Tibial artery (tissue), 4 donors: ENCODE data around the gene ASB9.
A peak's percentile ranks its signal among the peaks of the same experiment; 100 is the strongest.

Experiments used
- DNase-seq, 2 donors: peaks; one replicate each; pipeline ENCODE4 v3.0.0-alpha.2; 2019
- H3K27ac ChIP-seq, 2 donors: fragments of 200-600 bp; sonication (generic) in 1 of 2; 1 replicate in 1 of 2; 2 replicates in 1 of 2; pipeline ENCODE4 v1.5.1; 2018 to 2019; ENCODE audit warnings: mild to moderate bottlenecking in 1 of 2
- H3K27me3 ChIP-seq, 2 donors: fragments of 200-600 bp; sonication (generic) in 1 of 2; one replicate each; pipeline versions ENCODE4 v1.5.1 to v1.6.0; 2016 to 2019
- H3K36me3 ChIP-seq, 3 donors: fragments of 200-600 bp; sonication (generic) in 2 of 3; one replicate each; pipeline ENCODE4 v1.5.1; 2016 to 2019; ENCODE audit warnings: mild to moderate bottlenecking in 2 of 3
- H3K4me1 ChIP-seq, 4 donors: fragments of 200-600 bp; sonication (generic) in 2 of 4; 1 replicate in 3 of 4; 2 replicates in 1 of 4; pipeline ENCODE4 v1.5.1; 2016 to 2019
- H3K4me3 ChIP-seq, 2 donors: fragments of 200-600 bp; sonication (generic) in 1 of 2; 1 replicate in 1 of 2; 2 replicates in 1 of 2; pipeline ENCODE4 v1.5.1; 2018 to 2019; ENCODE audit warnings: mild to moderate bottlenecking in 2 of 2
- H3K9me3 ChIP-seq, 3 donors: fragments of 200-600 bp; sonication (generic) in 1 of 3; one replicate each; pipeline ENCODE4 v1.5.1; 2016 to 2019
- intact Hi-C: fragments of 100-400 bp; cut with DNase I; formaldehyde crosslinking; loops from one replicate; pipeline ENCODE4 v1.15.0; 2023; ENCODE audit warnings: low total_unique reads
- TF ChIP-seq, protein P1 (sequence below), 2 experiments: fragments of 200-600 bp in 1 of 2; fragments of 450-650 bp in 1 of 2; IDR thresholded peaks; one replicate each; pipeline ENCODE4 v1.5.1; 2017 to 2019; ENCODE audit warnings: antibody characterized with exemption in 2 of 2, mild to moderate bottlenecking in 1 of 2, moderate library complexity in 1 of 2

The ASB9 gene

DNA sequence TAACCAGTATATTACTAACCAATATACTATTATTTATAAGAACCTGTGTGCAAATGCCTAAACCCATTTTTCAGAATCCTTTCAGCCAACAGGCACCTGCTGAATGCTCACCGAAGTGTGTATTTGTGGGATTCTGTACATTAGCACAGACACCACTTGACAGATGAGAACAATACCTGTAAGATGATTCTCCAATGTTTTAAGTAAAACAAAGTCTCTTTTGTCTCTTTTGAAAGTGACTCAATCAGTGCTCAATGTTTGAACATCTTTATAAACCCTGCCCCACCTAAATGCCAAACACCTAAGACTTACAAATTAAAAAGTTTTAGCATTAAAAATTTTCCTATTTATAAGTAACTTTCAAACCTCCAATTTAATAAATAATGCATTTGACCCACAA, 763 bp downstream of the ASB9 start:
- no peak overlapping the region for H3K27ac ChIP-seq

GRCh38 chrX:15254852-15255251, 15.0 kb downstream of the ASB9 start:
- no peaks in the 10 kb centered on the region for H3K27me3 ChIP-seq

More for the DNA sequence above, 763 bp downstream of the ASB9 start:
- TF ChIP-seq, protein P1, sequence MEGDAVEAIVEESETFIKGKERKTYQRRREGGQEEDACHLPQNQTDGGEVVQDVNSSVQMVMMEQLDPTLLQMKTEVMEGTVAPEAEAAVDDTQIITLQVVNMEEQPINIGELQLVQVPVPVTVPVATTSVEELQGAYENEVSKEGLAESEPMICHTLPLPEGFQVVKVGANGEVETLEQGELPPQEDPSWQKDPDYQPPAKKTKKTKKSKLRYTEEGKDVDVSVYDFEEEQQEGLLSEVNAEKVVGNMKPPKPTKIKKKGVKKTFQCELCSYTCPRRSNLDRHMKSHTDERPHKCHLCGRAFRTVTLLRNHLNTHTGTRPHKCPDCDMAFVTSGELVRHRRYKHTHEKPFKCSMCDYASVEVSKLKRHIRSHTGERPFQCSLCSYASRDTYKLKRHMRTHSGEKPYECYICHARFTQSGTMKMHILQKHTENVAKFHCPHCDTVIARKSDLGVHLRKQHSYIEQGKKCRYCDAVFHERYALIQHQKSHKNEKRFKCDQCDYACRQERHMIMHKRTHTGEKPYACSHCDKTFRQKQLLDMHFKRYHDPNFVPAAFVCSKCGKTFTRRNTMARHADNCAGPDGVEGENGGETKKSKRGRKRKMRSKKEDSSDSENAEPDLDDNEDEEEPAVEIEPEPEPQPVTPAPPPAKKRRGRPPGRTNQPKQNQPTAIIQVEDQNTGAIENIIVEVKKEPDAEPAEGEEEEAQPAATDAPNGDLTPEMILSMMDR (IDR thresholded peaks at IDR 0.05) = no peak
- H3K4me1 ChIP-seq = no peaks in the 10 kb centered on the region
- H3K9me3 ChIP-seq = no peaks in the 10 kb centered on the region
- H3K27me3 ChIP-seq = no peaks in the 10 kb centered on the region
- no peak for DNase-seq
- H3K4me3 ChIP-seq = no peak overlapping the region
- H3K36me3 ChIP-seq = no peaks in the 10 kb centered on the region
- intact Hi-C loops = no loop called here

DNA sequence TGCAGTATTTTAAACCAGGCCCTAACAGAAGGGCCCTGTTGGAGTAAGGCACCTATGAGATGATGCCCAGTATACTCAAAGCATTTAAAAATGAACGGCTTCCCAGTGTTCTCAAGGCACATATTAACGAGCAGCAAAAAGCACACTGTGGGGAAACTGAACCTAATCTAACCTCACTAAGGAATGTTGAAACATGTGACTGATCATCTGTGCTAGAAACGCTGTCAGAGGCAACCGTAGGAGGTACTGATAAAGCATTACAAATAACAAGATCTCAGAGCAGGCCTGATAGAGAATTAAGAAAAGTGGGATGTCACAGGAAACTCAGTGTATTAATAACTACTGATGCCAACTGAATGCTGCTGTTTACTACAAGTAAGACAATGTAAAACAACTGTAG, 24.0 kb downstream of the ASB9 start:
- TF ChIP-seq, protein P1 (IDR thresholded peaks at IDR 0.05) = no peak
- intact Hi-C loops = no loop called here
- H3K36me3 ChIP-seq = no peaks in the 10 kb centered on the region

More at GRCh38 chrX:15254852-15255251, 15.0 kb downstream of the ASB9 start:
- no peaks in the 10 kb centered on the region for H3K9me3 ChIP-seq
- H3K27ac ChIP-seq = no peak overlapping the region
- H3K4me3 ChIP-seq = no peak overlapping the region
- intact Hi-C loops = no loop called here
- no peaks in the 10 kb centered on the region for H3K36me3 ChIP-seq
- no peaks in the 10 kb centered on the region for H3K4me1 ChIP-seq
- DNase-seq = no peak
- TF ChIP-seq, protein P1 (IDR thresholded peaks at IDR 0.05) = no peak

GRCh38 chrX:15244421-15244820, 25.5 kb downstream of the ASB9 start:
- H3K36me3 ChIP-seq = no peaks in the 10 kb centered on the region
- intact Hi-C loops = no loop called here
- H3K9me3 ChIP-seq = no peaks in the 10 kb centered on the region
- H3K27ac ChIP-seq = no peak overlapping the region
- no peak overlapping the region for H3K4me3 ChIP-seq
- H3K27me3 ChIP-seq = no peaks in the 10 kb centered on the region
- no peak for DNase-seq
- TF ChIP-seq, protein P1 (IDR thresholded peaks at IDR 0.05) = no peak
- H3K4me1 ChIP-seq = no peaks in the 10 kb centered on the region

More for the DNA sequence above, 24.0 kb downstream of the ASB9 start:
- Histone ChIP-seq H3K27ac (no peak overlapping the region), H3K27me3 (no peaks in the 10 kb centered on the region), H3K4me3 (no peak overlapping the region), H3K4me1 (no peaks in the 10 kb centered on the region), H3K9me3 (no peaks in the 10 kb centered on the region)
- DNase-seq = no peak

GRCh38 chrX:15242899-15243555, 26.9 kb downstream of the ASB9 start:
- no peaks in the 10 kb centered on the region for H3K27me3 ChIP-seq

More at GRCh38 chrX:15242899-15243555, 26.9 kb downstream of the ASB9 start:
- no peaks in the 10 kb centered on the region for H3K9me3 ChIP-seq
- H3K4me3 ChIP-seq = no peak overlapping the region
- no peaks in the 10 kb centered on the region for H3K4me1 ChIP-seq
- no peaks in the 10 kb centered on the region for H3K36me3 ChIP-seq
- H3K27ac ChIP-seq = no peak overlapping the region
- DNase-seq = no peak
- TF ChIP-seq, protein P1 (IDR thresholded peaks at IDR 0.05) = peak; percentile 10 to 31
- intact Hi-C loops = no loop called here
